Upper lobe of right lung (tissue), 1 donor: ENCODE results near the gene KDM4C. TPM values are rescaled to one million over a fixed set of nuclear protein-coding genes. Genes with fewer than 3 reads are reported as not detected.

Experiments
- ATAC-seq: fragments of 200-7000 bp; cut with Tn5 transposase; one replicate; pipeline ENCODE4 v1.9.1; 2020; ENCODE audit warnings: mild to moderate bottlenecking, moderate library complexity
- DNase-seq: peaks from one replicate; pipeline ENCODE4 v3.0.0-alpha.2; 2020
- H3K27ac ChIP-seq: fragments of 200-600 bp; one replicate; pipeline ENCODE4 v1.8.0; 2022
- H3K27me3 ChIP-seq: fragments of 200-600 bp; one replicate; pipeline ENCODE4 v1.8.0; 2022; ENCODE audit warnings: mild to moderate bottlenecking
- H3K36me3 ChIP-seq: fragments of 200-600 bp; one replicate; pipeline ENCODE4 v1.8.0; 2022
- H3K4me1 ChIP-seq: fragments of 200-600 bp; one replicate; pipeline ENCODE4 v1.8.0; 2022
- H3K4me3 ChIP-seq: fragments of 200-600 bp; one replicate; pipeline ENCODE4 v1.8.0; 2022; ENCODE audit warnings: mild to moderate bottlenecking
- H3K9me3 ChIP-seq: fragments of 200-600 bp; one replicate; pipeline ENCODE4 v1.8.0; 2022
- intact Hi-C: fragments of 100-400 bp; cut with DNase I; formaldehyde crosslinking; loops from one replicate; pipeline ENCODE4 v1.11.0; 2022
- total RNA-seq: library from RNA; stranded (reverse); fragmentation: NEBNext Ultra II Directional; extraction: Animal tissue kit (Norgen Biotek cat#: 25700); gene quantifications from one replicate; pipeline ENCODE4 v1.2.1, GENCODE V29; 2021
- TF ChIP-seq, protein P1 (sequence below): fragments of 200-600 bp; IDR thresholded peaks from one replicate; pipeline ENCODE4 v1.8.0; 2022; ENCODE audit warnings: antibody characterized with exemption
- donor health status: DM: no; HTN: yes; CAD: no; lungs with severe emphysema.

Gene KDM4C
- total RNA-seq, 1 donor from 2014 or later, result 37.2 TPM

DNA sequence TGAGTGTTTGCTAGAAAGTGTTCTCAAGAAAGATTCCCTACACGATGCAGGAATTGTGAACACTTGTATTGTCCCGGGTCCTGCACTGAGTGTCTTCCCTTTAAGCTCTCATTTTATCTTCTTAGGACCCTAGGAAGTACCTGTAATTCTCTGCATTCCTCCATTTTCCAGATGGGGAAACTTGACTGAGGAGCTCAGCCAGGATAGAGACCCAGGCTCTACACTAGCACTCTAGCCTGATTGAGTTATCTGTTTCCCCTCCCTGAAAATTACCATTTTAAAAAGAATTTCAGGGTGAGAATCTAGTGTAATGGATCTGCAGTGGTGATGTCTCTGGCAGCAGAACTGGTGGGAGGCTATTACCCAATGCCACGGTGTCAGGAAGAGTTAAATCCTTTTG is 453.9 kb downstream of the KDM4C start:
- TF ChIP-seq, protein P1, sequence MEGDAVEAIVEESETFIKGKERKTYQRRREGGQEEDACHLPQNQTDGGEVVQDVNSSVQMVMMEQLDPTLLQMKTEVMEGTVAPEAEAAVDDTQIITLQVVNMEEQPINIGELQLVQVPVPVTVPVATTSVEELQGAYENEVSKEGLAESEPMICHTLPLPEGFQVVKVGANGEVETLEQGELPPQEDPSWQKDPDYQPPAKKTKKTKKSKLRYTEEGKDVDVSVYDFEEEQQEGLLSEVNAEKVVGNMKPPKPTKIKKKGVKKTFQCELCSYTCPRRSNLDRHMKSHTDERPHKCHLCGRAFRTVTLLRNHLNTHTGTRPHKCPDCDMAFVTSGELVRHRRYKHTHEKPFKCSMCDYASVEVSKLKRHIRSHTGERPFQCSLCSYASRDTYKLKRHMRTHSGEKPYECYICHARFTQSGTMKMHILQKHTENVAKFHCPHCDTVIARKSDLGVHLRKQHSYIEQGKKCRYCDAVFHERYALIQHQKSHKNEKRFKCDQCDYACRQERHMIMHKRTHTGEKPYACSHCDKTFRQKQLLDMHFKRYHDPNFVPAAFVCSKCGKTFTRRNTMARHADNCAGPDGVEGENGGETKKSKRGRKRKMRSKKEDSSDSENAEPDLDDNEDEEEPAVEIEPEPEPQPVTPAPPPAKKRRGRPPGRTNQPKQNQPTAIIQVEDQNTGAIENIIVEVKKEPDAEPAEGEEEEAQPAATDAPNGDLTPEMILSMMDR, result no peak
- no peak overlapping the region for H3K27ac ChIP-seq

DNA sequence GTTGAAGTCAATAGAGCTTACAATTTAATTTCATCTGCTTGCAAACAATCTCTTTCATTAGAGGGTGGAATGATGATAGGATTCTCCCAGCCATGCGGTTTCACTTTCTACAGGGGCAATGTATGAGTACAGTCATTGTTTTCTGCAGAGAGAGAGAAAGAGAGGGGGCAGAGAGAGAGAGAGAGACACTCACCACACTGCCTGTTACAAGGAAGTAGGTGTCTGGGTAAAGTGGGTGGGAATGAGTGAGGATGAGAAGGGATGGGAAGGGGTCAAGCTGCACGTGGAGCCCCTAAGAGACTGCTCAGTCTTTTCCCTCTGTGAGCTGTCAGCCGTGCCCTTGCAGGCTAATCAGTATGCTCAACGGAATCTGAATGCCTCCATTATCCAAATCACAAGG is 454.3 kb downstream of the KDM4C start:
- no peaks in the 10 kb centered on the region for H3K4me1 ChIP-seq
- no peak for ATAC-seq
- H3K9me3 ChIP-seq, result no peaks in the 10 kb centered on the region
- H3K4me3 ChIP-seq, result no peak overlapping the region
- H3K36me3 ChIP-seq, result no peaks in the 10 kb centered on the region
- no peak for DNase-seq
- intact Hi-C loops, result no loop called here
- TF ChIP-seq, protein P1, result no peak
- H3K27me3 ChIP-seq, result no peaks in the 10 kb centered on the region
- H3K27ac ChIP-seq, result no peak overlapping the region

More for the DNA sequence above, 453.9 kb downstream of the KDM4C start:
- Histone ChIP-seq H3K4me3 (no peak overlapping the region), H3K36me3 (no peaks in the 10 kb centered on the region), H3K4me1 (no peaks in the 10 kb centered on the region), H3K9me3 (no peaks in the 10 kb centered on the region), H3K27me3 (no peaks in the 10 kb centered on the region)
- intact Hi-C loops, result no loop called here
- no peak for ATAC-seq
- DNase-seq, result no peak

DNA sequence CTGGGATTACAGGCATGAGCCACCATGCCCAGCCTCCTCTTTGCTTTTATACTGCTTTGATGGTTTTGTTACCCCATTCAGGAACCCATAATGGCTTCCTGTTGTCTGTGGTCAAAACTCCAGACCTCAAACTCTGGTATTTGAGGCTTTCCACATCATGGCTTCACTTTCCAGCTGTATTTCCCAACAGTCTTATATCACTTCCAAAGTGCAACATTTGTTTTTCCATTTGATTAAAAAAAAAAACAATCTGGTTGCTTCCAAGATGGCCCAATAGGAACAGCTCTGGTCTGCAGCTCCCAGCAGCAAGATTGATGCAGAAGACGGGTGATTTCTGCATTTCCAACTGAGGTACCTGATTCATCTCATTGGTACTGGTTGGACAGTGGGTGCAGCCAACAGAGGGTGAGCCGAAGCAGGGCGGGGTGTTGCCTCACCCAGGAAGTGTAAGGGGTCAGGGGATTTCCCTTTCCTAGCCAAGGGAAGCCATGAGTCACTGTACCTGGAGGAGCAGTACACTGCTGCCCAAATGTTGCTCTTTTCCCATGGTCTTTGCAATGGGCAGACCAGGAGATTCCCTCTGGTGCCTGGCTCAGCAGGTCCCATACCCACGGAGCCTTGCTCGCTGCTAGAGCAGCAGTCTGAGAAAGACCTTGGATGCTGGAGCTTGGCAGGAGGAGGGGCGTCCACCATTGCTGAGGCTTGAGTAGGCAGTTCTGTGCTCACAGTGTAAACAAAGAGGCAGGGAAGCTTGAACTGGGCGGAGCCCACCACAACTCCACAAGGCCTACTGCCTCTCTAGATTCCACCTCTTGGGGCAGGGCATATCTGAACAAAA is 458.4 kb downstream of the KDM4C start:
- DNase-seq (no peak), ATAC-seq (no peak)
- Histone ChIP-seq H3K9me3 (no peaks in the 10 kb centered on the region), H3K4me3 (no peak overlapping the region), H3K27me3 (no peaks in the 10 kb centered on the region), H3K4me1 (no peaks in the 10 kb centered on the region), H3K36me3 (no peaks in the 10 kb centered on the region), H3K27ac (no peak overlapping the region)
- TF ChIP-seq, protein P1, result no peak
- intact Hi-C loops, result no loop called here

DNA sequence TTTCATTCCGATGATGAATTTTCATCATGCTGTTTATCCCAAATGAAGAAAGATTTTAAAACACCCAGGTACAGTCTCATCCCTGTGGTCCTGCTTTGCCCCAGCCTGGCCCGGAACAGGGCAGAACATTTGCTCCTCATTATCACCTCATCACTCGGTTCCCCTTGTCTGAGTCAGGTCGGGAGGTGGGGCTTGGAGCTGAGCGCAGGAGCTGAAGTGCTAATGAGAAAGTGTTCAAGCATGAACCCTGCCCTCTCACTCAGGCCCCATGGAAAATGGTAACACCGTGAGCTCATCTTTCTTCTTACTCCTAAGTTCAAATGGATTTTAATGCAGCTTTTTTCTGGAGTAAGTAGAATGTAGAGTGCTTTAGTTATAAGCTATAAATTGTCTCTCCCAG is 466.2 kb downstream of the KDM4C start:
- TF ChIP-seq, protein P1, result no peak
- Histone ChIP-seq H3K9me3 (no peaks in the 10 kb centered on the region), H3K27me3 (no peaks in the 10 kb centered on the region), H3K27ac (no peak overlapping the region), H3K4me3 (no peak overlapping the region), H3K36me3 (no peaks in the 10 kb centered on the region), H3K4me1 (no peaks in the 10 kb centered on the region)
- intact Hi-C loops, result no loop called here
- DNase-seq (no peak), ATAC-seq (no peak)

Other genes starting within 250 kb of the KDM4C start
- gene GLDC, start 112.2 kb upstream of the KDM4C start, total RNA-seq, result 1.7 TPM